Measurements from ENCODE around the gene TSPEAR. TPM values are rescaled to one million over a fixed set of nuclear protein-coding genes. Genes with fewer than 3 reads are reported as not detected.

The TSPEAR gene
- total RNA-seq, 1 experiment from 2014 or later = 2.1 TPM

- TF ChIP-seq ZNF512 (CRISPR knock-in tag; IDR thresholded peaks at IDR 0.05; ENCODE audit: borderline replicate concordance) = no peak
These were observed 261.0 kb downstream of the TSPEAR start (continued) for GRCh38 chr21:44450402-44450801.

- no peaks in the 10 kb centered on the region for H3K36me3 Mint-ChIP-seq
- ChIA-PET POLR2A (no interaction called here), CTCF (no interaction called here)
- H3K4me1 Mint-ChIP-seq = peaks cover 4% of the 10 kb centered on the region; the same call in 1 of the 2 replicates
- TF ChIP-seq ZMAT4 (CRISPR knock-in tag; IDR thresholded peaks at IDR 0.05) = no peak
- TF ChIP-seq FOXP4 (CRISPR knock-in tag; IDR thresholded peaks at IDR 0.05) = no peak
- TF ChIP-seq MLX (CRISPR knock-in tag; IDR thresholded peaks at IDR 0.05) = no peak
- no peak for TF ChIP-seq RELA (CRISPR knock-in tag; IDR thresholded peaks at IDR 0.05; ENCODE audit: borderline replicate concordance)
- TF ChIP-seq ERG (CRISPR knock-in tag; IDR thresholded peaks at IDR 0.05) = no peak
- no peak for TF ChIP-seq ZBTB43 (CRISPR knock-in tag; IDR thresholded peaks at IDR 0.05)
- no peak for TF ChIP-seq NR2C2 (CRISPR knock-in tag; IDR thresholded peaks at IDR 0.05)
- no peak for TF ChIP-seq ATF1 (CRISPR knock-in tag; IDR thresholded peaks at IDR 0.05)
- TF ChIP-seq TP53 (CRISPR knock-in tag; IDR thresholded peaks at IDR 0.05) = no peak
- H3K27ac Mint-ChIP-seq = no peak overlapping the region
- H3K27me3 Mint-ChIP-seq (ENCODE audit: low read depth) = peaks cover 17% of the 10 kb centered on the region
- H3K9me3 Mint-ChIP-seq = 0 out of 2 replicates have a peak, but pooled peaks cover 6% of the 10 kb centered on the region
- H3K4me3 Mint-ChIP-seq = no peak overlapping the region
- ATAC-seq (no peak), DNase-seq (ENCODE audit: low spot score) (no peak)
These were observed 261.7 kb downstream of the TSPEAR start for GRCh38 chr21:44449473-44450363.

GRCh38 chr21:44448651-44449131 lies 262.7 kb downstream of the TSPEAR start:
- ChIA-PET POLR2A (no interaction called here), CTCF (no interaction called here)
- DNase-seq (ENCODE audit: low spot score) = no peak
- Mint-ChIP-seq H3K36me3 (no peaks in the 10 kb centered on the region), H3K4me3 (no peak overlapping the region), H3K27ac (no peak overlapping the region), H3K9me3 (0 out of 2 replicates have a peak, but pooled peaks cover 6% of the 10 kb centered on the region), H3K27me3 (ENCODE audit: low read depth) (peaks cover 11% of the 10 kb centered on the region), H3K4me1 (no peaks in the 10 kb centered on the region)
- no peak for ATAC-seq
- TF ChIP-seq STAT6 (CRISPR knock-in tag; conservative IDR thresholded peaks at IDR 0.05; ENCODE audit: low read depth) = no peak
- TF ChIP-seq ZBTB21 (CRISPR knock-in tag; IDR thresholded peaks at IDR 0.05; ENCODE audit: borderline replicate concordance) = no peak
- no peak for TF ChIP-seq HMGA2 (CRISPR knock-in tag; IDR thresholded peaks at IDR 0.05)
- TF ChIP-seq ZNF317 (CRISPR knock-in tag; IDR thresholded peaks at IDR 0.05; ENCODE audit: borderline replicate concordance, low read depth) = no peak
- no peak for TF ChIP-seq NR3C1 (CRISPR knock-in tag; conservative IDR thresholded peaks at IDR 0.05; ENCODE audit: low read depth)
- no peak for TF ChIP-seq CTCF (IDR thresholded peaks at IDR 0.05)
- no peak for TF ChIP-seq ZSCAN18 (CRISPR knock-in tag; IDR thresholded peaks at IDR 0.05)
